Fibroblast of lung (primary cell): Measurements from ENCODE around the gene ANKRD31.

Source experiments
- CTCF ChIP-seq, 2 donors: IDR thresholded peaks in 1 of 2; conservative IDR thresholded peaks in 1 of 2; 1 replicate in 1 of 2; 2 replicates in 1 of 2; pipeline ENCODE4 v1.5.1; 2011 to 2012; ENCODE audit warnings: low read length in 2 of 2, control low read depth in 1 of 2, inconsistent platforms in 1 of 2, low read depth in 1 of 2, mild to moderate bottlenecking in 1 of 2
- EZH2 ChIP-seq: IDR thresholded peaks from 2 replicates; pipeline ENCODE4 v1.5.1; 2012; ENCODE audit warnings: low read length, control low read depth, mild to moderate bottlenecking; ENCODE audit errors: missing control alignments

- no peak for TF ChIP-seq CTCF (conservative IDR thresholded peaks at IDR 0.05 in 1 of 2, IDR thresholded peaks at IDR 0.05 in 1 of 2; ENCODE audit: low read depth in 1 of 2, low read length in 2 of 2)
- no peak for TF ChIP-seq EZH2
Observed at GRCh38 chr5:75199946-75200345, 36.7 kb downstream of the ANKRD31 start.
